Measurements from ENCODE around the gene MED13L. TPM values are rescaled to one million over a fixed set of nuclear protein-coding genes. Genes with fewer than 3 reads are reported as not detected.
A peak's percentile ranks its signal among the peaks of the same experiment; 100 is the strongest.

MED13L gene
- total RNA-seq, 1 experiment from 2014 or later: 80.5 TPM

DNA sequence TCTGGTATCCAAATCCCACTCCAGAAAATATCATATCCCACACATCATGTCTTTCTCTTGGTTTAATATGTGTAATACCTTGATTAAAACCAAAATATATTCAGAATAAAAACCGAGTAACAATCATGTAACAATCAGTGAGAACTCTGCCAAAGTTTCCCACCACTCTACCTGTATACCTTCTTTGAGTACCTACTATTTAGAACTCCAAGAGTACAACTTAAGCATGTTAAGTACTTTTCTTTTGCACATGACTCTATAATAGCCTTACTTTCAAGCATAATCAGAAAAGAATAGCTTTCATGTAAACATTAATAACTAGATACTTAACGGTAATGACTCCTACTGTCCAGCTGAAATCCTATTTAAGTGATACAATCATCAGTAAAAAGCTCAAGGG is 223.2 kb downstream of the MED13L start:
- peak overlapping the region; percentile 24 for H3K27ac Mint-ChIP-seq
- ChIA-PET CTCF (no interaction called here), POLR2A (no interaction called here)
- H3K4me3 Mint-ChIP-seq: no peak overlapping the region
- ATAC-seq (no peak), DNase-seq (ENCODE audit: low spot score) (no peak)
- peaks cover 9% of the 10 kb centered on the region for H3K4me1 Mint-ChIP-seq
- H3K36me3 Mint-ChIP-seq: no peaks in the 10 kb centered on the region
- no peaks in the 10 kb centered on the region for H3K27me3 Mint-ChIP-seq (ENCODE audit: low read depth)
- TF ChIP-seq FOXJ3 (CRISPR knock-in tag; IDR thresholded peaks at IDR 0.05; ENCODE audit: borderline replicate concordance) (no peak), MYBL2 (CRISPR knock-in tag; IDR thresholded peaks at IDR 0.05) (no peak), ESRRA (CRISPR knock-in tag; IDR thresholded peaks at IDR 0.05; ENCODE audit: borderline replicate concordance) (no peak), ELF4 (CRISPR knock-in tag; IDR thresholded peaks at IDR 0.05; ENCODE audit: low read depth) (no peak), E2F5 (CRISPR knock-in tag; IDR thresholded peaks at IDR 0.05) (no peak), NFYB (CRISPR knock-in tag; conservative IDR thresholded peaks at IDR 0.05; ENCODE audit: low read depth) (no peak), ARID4B (CRISPR knock-in tag; IDR thresholded peaks at IDR 0.05; ENCODE audit: borderline replicate concordance) (no peak), TCF7 (CRISPR knock-in tag; IDR thresholded peaks at IDR 0.05; ENCODE audit: low read depth) (no peak), ZNF281 (CRISPR knock-in tag; IDR thresholded peaks at IDR 0.05) (no peak), RORB (CRISPR knock-in tag; IDR thresholded peaks at IDR 0.05) (no peak), GABPB1 (CRISPR knock-in tag; IDR thresholded peaks at IDR 0.05) (no peak), IRF2 (CRISPR knock-in tag; IDR thresholded peaks at IDR 0.05; ENCODE audit: borderline replicate concordance, low read depth) (no peak), ETV6 (CRISPR knock-in tag; IDR thresholded peaks at IDR 0.05) (no peak), ZNF121 (CRISPR knock-in tag; IDR thresholded peaks at IDR 0.05) (no peak), FOXP1 (CRISPR knock-in tag; IDR thresholded peaks at IDR 0.05; ENCODE audit: borderline replicate concordance) (no peak), TP53 (CRISPR knock-in tag; IDR thresholded peaks at IDR 0.05) (no peak), NR2C2 (CRISPR knock-in tag; IDR thresholded peaks at IDR 0.05) (no peak)
- TF ChIP-seq, protein P1, sequence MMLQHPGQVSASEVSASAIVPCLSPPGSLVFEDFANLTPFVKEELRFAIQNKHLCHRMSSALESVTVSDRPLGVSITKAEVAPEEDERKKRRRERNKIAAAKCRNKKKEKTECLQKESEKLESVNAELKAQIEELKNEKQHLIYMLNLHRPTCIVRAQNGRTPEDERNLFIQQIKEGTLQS (CRISPR knock-in tag; conservative IDR thresholded peaks at IDR 0.05): no peak
- TF ChIP-seq, protein P2, sequence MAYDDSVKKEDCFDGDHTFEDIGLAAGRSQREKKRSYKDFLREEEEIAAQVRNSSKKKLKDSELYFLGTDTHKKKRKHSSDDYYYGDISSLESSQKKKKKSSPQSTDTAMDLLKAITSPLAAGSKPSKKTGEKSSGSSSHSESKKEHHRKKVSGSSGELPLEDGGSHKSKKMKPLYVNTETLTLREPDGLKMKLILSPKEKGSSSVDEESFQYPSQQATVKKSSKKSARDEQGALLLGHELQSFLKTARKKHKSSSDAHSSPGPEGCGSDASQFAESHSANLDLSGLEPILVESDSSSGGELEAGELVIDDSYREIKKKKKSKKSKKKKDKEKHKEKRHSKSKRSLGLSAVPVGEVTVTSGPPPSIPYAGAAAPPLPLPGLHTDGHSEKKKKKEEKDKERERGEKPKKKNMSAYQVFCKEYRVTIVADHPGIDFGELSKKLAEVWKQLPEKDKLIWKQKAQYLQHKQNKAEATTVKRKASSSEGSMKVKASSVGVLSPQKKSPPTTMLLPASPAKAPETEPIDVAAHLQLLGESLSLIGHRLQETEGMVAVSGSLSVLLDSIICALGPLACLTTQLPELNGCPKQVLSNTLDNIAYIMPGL (CRISPR knock-in tag; IDR thresholded peaks at IDR 0.05): no peak
- TF ChIP-seq, protein P3, sequence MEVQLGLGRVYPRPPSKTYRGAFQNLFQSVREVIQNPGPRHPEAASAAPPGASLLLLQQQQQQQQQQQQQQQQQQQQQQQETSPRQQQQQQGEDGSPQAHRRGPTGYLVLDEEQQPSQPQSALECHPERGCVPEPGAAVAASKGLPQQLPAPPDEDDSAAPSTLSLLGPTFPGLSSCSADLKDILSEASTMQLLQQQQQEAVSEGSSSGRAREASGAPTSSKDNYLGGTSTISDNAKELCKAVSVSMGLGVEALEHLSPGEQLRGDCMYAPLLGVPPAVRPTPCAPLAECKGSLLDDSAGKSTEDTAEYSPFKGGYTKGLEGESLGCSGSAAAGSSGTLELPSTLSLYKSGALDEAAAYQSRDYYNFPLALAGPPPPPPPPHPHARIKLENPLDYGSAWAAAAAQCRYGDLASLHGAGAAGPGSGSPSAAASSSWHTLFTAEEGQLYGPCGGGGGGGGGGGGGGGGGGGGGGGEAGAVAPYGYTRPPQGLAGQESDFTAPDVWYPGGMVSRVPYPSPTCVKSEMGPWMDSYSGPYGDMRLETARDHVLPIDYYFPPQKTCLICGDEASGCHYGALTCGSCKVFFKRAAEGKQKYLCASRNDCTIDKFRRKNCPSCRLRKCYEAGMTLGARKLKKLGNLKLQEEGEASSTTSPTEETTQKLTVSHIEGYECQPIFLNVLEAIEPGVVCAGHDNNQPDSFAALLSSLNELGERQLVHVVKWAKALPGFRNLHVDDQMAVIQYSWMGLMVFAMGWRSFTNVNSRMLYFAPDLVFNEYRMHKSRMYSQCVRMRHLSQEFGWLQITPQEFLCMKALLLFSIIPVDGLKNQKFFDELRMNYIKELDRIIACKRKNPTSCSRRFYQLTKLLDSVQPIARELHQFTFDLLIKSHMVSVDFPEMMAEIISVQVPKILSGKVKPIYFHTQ (CRISPR knock-in tag; IDR thresholded peaks at IDR 0.05): no peak
- no peaks in the 10 kb centered on the region for H3K9me3 Mint-ChIP-seq

Measured in WTC11 (cell line).